H9 (cell line): ENCODE data around the gene RGS14. TPM values are rescaled to one million over a fixed set of nuclear protein-coding genes. Genes with fewer than 3 reads are reported as not detected.

Experiments
- DNase-seq: peaks from one replicate; pipeline ENCODE4 v3.0.0-alpha.2; 2017
- H2AFZ ChIP-seq: one replicate; pipeline ENCODE4 v1.6.1; 2013; ENCODE audit warnings: mild to moderate bottlenecking, low read length, control low read depth, moderate library complexity
- H2AK5ac ChIP-seq: 2 replicates; pipeline ENCODE4 v1.6.1; 2013; ENCODE audit warnings: low read length, control low read depth, mixed read lengths; ENCODE audit not compliant: insufficient read length
- H2BK120ac ChIP-seq: one replicate; pipeline ENCODE4 v1.6.1; 2013; ENCODE audit warnings: low read depth, mild to moderate bottlenecking, low read length, control low read depth, inconsistent platforms; ENCODE audit not compliant: poor library complexity, severe bottlenecking
- H2BK12ac ChIP-seq: 2 replicates; pipeline ENCODE4 v1.6.1; 2013; ENCODE audit warnings: low read length, control low read depth, mixed read lengths, low read depth; ENCODE audit not compliant: insufficient read length
- H2BK15ac ChIP-seq: 2 replicates; pipeline ENCODE4 v1.6.1; 2013; ENCODE audit warnings: low read depth, low read length, control low read depth
- H2BK20ac ChIP-seq: one replicate; pipeline ENCODE4 v1.6.1; 2013; ENCODE audit warnings: low read depth, mild to moderate bottlenecking, low read length, control low read depth, inconsistent platforms; ENCODE audit not compliant: poor library complexity, severe bottlenecking
- H2BK5ac ChIP-seq: 2 replicates; pipeline ENCODE4 v1.6.1; 2013; ENCODE audit warnings: low read length, control low read depth, mixed read lengths; ENCODE audit not compliant: insufficient read length
- H3K14ac ChIP-seq: 2 replicates; pipeline ENCODE4 v1.6.1; 2013; ENCODE audit warnings: low read length, control low read depth; ENCODE audit not compliant: insufficient read depth
- H3K18ac ChIP-seq: 2 replicates; pipeline ENCODE4 v1.6.1; 2013; ENCODE audit warnings: low read depth, mild to moderate bottlenecking, mixed read lengths, low read length, control low read depth; ENCODE audit not compliant: insufficient read length
- H3K23ac ChIP-seq: 2 replicates; pipeline ENCODE4 v1.6.1; 2013; ENCODE audit warnings: low read length, control low read depth, mixed read lengths, low read depth; ENCODE audit not compliant: insufficient read length
- H3K23me2 ChIP-seq: 2 replicates; pipeline ENCODE4 v1.6.1; 2013; ENCODE audit warnings: low read depth, mild to moderate bottlenecking, mixed read lengths, low read length, control low read depth; ENCODE audit not compliant: insufficient read length, poor library complexity, severe bottlenecking
- H3K27ac ChIP-seq: 2 replicates; pipeline ENCODE4 v1.5.1; 2013; ENCODE audit warnings: low read length, control low read depth, mixed read lengths, low read depth; ENCODE audit not compliant: insufficient read length
- H3K27me3 ChIP-seq: 2 replicates; pipeline ENCODE4 v1.6.1; 2013; ENCODE audit warnings: low read length, control low read depth, inconsistent platforms; ENCODE audit not compliant: insufficient read depth
- H3K4ac ChIP-seq: 2 replicates; pipeline ENCODE4 v1.6.1; 2013; ENCODE audit warnings: low read depth, mild to moderate bottlenecking, control low read depth, inconsistent platforms, low read length, moderate library complexity
- H3K4me1 ChIP-seq: 2 replicates; pipeline ENCODE4 v1.6.1; 2013; ENCODE audit warnings: low read length, control low read depth, inconsistent platforms; ENCODE audit not compliant: insufficient read depth
- H3K4me2 ChIP-seq: 2 replicates; pipeline ENCODE4 v1.6.1; 2013; ENCODE audit warnings: low read length, control low read depth, mixed read lengths; ENCODE audit not compliant: insufficient read length, insufficient read depth
- H3K56ac ChIP-seq: 2 replicates; pipeline ENCODE4 v1.6.1; 2013; ENCODE audit warnings: low read depth, mild to moderate bottlenecking, mixed read lengths, low read length, control low read depth; ENCODE audit not compliant: insufficient read length
- H3K79me1 ChIP-seq: 2 replicates; pipeline ENCODE4 v1.6.1; 2013; ENCODE audit warnings: low read depth, mild to moderate bottlenecking, moderate library complexity, low read length, control low read depth, inconsistent platforms; ENCODE audit not compliant: insufficient read depth, poor library complexity, severe bottlenecking
- H3K79me2 ChIP-seq: 2 replicates; pipeline ENCODE4 v1.6.1; 2013; ENCODE audit warnings: low read length, control low read depth, inconsistent platforms; ENCODE audit not compliant: insufficient read depth
- H3K9ac ChIP-seq: 2 replicates; pipeline ENCODE4 v1.6.1; 2013; ENCODE audit warnings: low read length, control low read depth, mixed read lengths; ENCODE audit not compliant: insufficient read length; ENCODE audit errors: extremely low read depth
- H3K9me3 ChIP-seq: one replicate; pipeline ENCODE4 v1.6.1; 2013; ENCODE audit warnings: low read depth, low read length, inconsistent platforms; ENCODE audit not compliant: control insufficient read depth
- H3T11ph ChIP-seq: one replicate; pipeline ENCODE4 v1.6.1; 2013; ENCODE audit warnings: mild to moderate bottlenecking, low read length, control low read depth, inconsistent platforms
- H4K20me1 ChIP-seq: one replicate; pipeline ENCODE4 v1.6.1; 2013; ENCODE audit not compliant: control insufficient read depth, insufficient read length, insufficient read depth
- H4K5ac ChIP-seq: 2 replicates; pipeline ENCODE4 v1.6.1; 2013; ENCODE audit warnings: low read depth, mild to moderate bottlenecking, mixed read lengths, low read length, control low read depth; ENCODE audit not compliant: insufficient read length
- H4K8ac ChIP-seq: replicated peaks from 2 replicates; pipeline ENCODE4 v1.6.1; 2013; ENCODE audit warnings: low read length, control low read depth, mixed read lengths, low read depth; ENCODE audit not compliant: insufficient read length
- H4K91ac ChIP-seq: 2 replicates; pipeline ENCODE4 v1.6.1; 2013; ENCODE audit warnings: low read depth, mild to moderate bottlenecking, moderate library complexity, mixed read lengths, low read length, control low read depth; ENCODE audit not compliant: insufficient read length
- H3K27ac Mint-ChIP-seq, 3 experiments: 2 replicates in 2 of 3; 3 replicates in 1 of 3; pipeline ENCODE4 v1.8.0; 2020 to 2021; ENCODE audit warnings: mixed read lengths in 3 of 3, mild to moderate bottlenecking in 1 of 3, moderate library complexity in 1 of 3
- H3K27me3 Mint-ChIP-seq: 2 replicates; pipeline ENCODE4 v1.8.0; 2021; ENCODE audit warnings: low read depth, mild to moderate bottlenecking, moderate library complexity, mixed read lengths
- H3K36me3 Mint-ChIP-seq, 3 experiments: 2 replicates in 2 of 3; 3 replicates in 1 of 3; pipeline ENCODE4 v1.8.0; 2020 to 2021; ENCODE audit warnings: low read depth in 3 of 3, mixed read lengths in 3 of 3; ENCODE audit not compliant: insufficient read depth in 1 of 3
- H3K4me1 Mint-ChIP-seq, 2 experiments: 2 replicates each; pipeline ENCODE4 v1.8.0; 2020; ENCODE audit warnings: mixed read lengths in 2 of 2
- H3K4me3 Mint-ChIP-seq, 2 experiments: 2 replicates in 1 of 2; 3 replicates in 1 of 2; pipeline ENCODE4 v1.8.0; 2020 to 2021; ENCODE audit warnings: mild to moderate bottlenecking in 2 of 2, mixed read lengths in 2 of 2, moderate library complexity in 1 of 2
- H3K9me3 Mint-ChIP-seq, 2 experiments: 2 replicates in 1 of 2; 3 replicates in 1 of 2; pipeline ENCODE4 v1.8.0; 2020; ENCODE audit warnings: mild to moderate bottlenecking in 2 of 2, mixed read lengths in 2 of 2, moderate library complexity in 1 of 2
- WGBS: extraction: QIAGEN DNeasy Blood & Tissue Kit; methylation state at CpG from one replicate; pipeline ENCODE4 v1.1.7; 2013; ENCODE audit warnings: missing lambda C conversion rate, low lambda C conversion rate, mixed read lengths; ENCODE audit not compliant: insufficient read length; ENCODE audit errors: extremely low coverage; 5-methylcytosine and 5-hydroxymethylcytosine counted together
- total RNA-seq: library from RNA; stranded (reverse); gene quantifications from 2 replicates; pipeline ENCODE4 v1.2.1, GENCODE V29; 2021
- TF ChIP-seq, protein P1 (sequence below): fragments of 200-600 bp; sonication (generic); conservative IDR thresholded peaks from 3 replicates; pipeline ENCODE4 v1.8.0; 2021; ENCODE audit warnings: antibody characterized with exemption, mild to moderate bottlenecking

Gene RGS14
- total RNA-seq, 1 experiment from 2014 or later, result 12.3 TPM

DNA sequence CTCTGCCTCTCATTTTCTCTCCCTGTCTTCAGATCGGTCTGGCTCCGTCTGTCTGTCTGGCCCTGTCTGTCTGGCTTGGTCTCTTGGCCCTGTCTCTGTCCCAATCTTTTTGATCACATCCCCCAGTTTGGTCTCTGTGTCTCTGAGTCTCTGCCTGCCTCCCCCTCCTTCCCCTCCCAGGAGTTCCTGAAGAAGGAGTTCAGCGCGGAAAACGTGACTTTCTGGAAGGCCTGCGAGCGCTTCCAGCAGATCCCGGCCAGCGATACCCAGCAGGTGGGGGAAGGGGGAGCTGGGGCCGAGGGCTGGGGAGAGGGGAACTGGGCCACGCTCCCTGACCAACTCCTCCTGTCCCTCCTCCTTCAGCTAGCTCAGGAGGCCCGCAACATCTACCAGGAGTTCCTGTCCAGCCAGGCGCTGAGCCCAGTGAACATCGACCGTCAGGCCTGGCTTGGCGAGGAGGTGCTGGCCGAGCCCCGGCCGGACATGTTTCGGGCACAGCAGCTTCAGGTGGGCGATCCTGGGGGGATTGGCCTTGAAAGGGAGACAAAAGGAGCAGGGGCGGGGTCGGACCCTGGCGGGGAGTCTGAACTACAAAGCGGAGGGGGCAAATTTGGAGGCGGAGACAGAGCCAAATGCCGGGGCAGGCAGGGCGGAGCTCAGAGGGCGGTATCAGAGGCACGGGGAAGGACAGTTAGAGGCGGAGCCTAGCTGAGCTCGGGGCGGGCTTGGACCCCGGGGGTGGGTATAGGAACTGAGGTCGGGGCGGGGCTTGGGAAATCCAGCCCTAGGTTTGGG is 9.0 kb downstream of the RGS14 start:
- H3K4me1 ChIP-seq, result peaks cover 15% of the 10 kb centered on the region; the same call in 1 of the 2 replicates
- no peak overlapping the region for H2AFZ ChIP-seq
- Mint-ChIP-seq H3K9me3 (no peaks in the 10 kb centered on the region; a peak in 1 of 5 replicates), H3K27ac (peak overlapping the region; percentile 86 to 96 (median 95); a peak in 6 of 7 replicates), H3K4me3 (peak overlapping the region; percentile 76 to 90), H3K4me1 (peaks cover 43 to 69% of the 10 kb centered on the region in 2 experiments), H3K27me3 (peaks cover 36% of the 10 kb centered on the region), H3K36me3 (peaks cover 8 to 10% (median 8%) of the 10 kb centered on the region in 3 experiments)
- H3K23me2 ChIP-seq, result peaks cover 13% of the 10 kb centered on the region
- peak overlapping the region; percentile 46 for H3K4me2 ChIP-seq
- no peaks in the 10 kb centered on the region; the same call in 1 of the 2 replicates for H3K27me3 ChIP-seq
- no peak overlapping the region for H2BK5ac ChIP-seq
- TF ChIP-seq, protein P1, sequence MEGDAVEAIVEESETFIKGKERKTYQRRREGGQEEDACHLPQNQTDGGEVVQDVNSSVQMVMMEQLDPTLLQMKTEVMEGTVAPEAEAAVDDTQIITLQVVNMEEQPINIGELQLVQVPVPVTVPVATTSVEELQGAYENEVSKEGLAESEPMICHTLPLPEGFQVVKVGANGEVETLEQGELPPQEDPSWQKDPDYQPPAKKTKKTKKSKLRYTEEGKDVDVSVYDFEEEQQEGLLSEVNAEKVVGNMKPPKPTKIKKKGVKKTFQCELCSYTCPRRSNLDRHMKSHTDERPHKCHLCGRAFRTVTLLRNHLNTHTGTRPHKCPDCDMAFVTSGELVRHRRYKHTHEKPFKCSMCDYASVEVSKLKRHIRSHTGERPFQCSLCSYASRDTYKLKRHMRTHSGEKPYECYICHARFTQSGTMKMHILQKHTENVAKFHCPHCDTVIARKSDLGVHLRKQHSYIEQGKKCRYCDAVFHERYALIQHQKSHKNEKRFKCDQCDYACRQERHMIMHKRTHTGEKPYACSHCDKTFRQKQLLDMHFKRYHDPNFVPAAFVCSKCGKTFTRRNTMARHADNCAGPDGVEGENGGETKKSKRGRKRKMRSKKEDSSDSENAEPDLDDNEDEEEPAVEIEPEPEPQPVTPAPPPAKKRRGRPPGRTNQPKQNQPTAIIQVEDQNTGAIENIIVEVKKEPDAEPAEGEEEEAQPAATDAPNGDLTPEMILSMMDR, result no peak
- H2AK5ac ChIP-seq, result no peak overlapping the region
- H4K5ac ChIP-seq, result no peak overlapping the region
- peak overlapping the region; percentile 2 for H3K9ac ChIP-seq
- H3K56ac ChIP-seq, result no peak overlapping the region
- peak; percentile 97 for DNase-seq
- H3K79me1 ChIP-seq, result no peaks in the 10 kb centered on the region
- no peaks in the 10 kb centered on the region for H3K9me3 ChIP-seq
- no peak overlapping the region for H2BK12ac ChIP-seq
- H4K20me1 ChIP-seq, result no peaks in the 10 kb centered on the region
- no peak overlapping the region for H3K23ac ChIP-seq
- no peak overlapping the region for H2BK120ac ChIP-seq
- H2BK15ac ChIP-seq, result no peak overlapping the region
- H3K27ac ChIP-seq, result peak overlapping the region; percentile 16
- no peak overlapping the region for H3T11ph ChIP-seq
- H3K18ac ChIP-seq, result peak overlapping the region; percentile 82
- no peaks in the 10 kb centered on the region for H3K79me2 ChIP-seq
- H4K91ac ChIP-seq, result no peak overlapping the region
- no peak overlapping the region for H2BK20ac ChIP-seq
- H3K4ac ChIP-seq, result no peak overlapping the region
- WGBS, result no CpG with 5 or more reads among the region's 36 CpGs
- peak overlapping the region; percentile 77 for H3K14ac ChIP-seq
- H4K8ac ChIP-seq, result no peak overlapping the region
